B cell (primary cell): ENCODE measurements around the gene DYNC2H1.

Source experiments
- CTCF ChIP-seq: fragments of 200-600 bp; IDR thresholded peaks from one replicate; pipeline ENCODE4 v1.8.0; 2022; ENCODE audit warnings: antibody characterized with exemption, mild to moderate bottlenecking
- EZH2 ChIP-seq: IDR thresholded peaks from 2 replicates; pipeline ENCODE4 v1.6.1; 2012; ENCODE audit warnings: borderline replicate concordance, low read depth, mild to moderate bottlenecking, moderate library complexity, low read length; ENCODE audit not compliant: insufficient read depth, poor library complexity, severe bottlenecking

GRCh38 chr11:103091064-103091800 is 18.0 kb upstream of the DYNC2H1 start:
- TF ChIP-seq CTCF, result no peak
- no peak for TF ChIP-seq EZH2
